ENCODE measurements around the gene CARS1. TPM values are rescaled to one million over a fixed set of nuclear protein-coding genes. Genes with fewer than 3 reads are reported as not detected.
A peak's percentile ranks its signal among the peaks of the same experiment; 100 is the strongest.

Gene CARS1
- total and polyA plus RNA-seq, 2 of the 4 experiments (the other 2 are of a cell fraction) = 72.7 to 78.3 TPM

- dilution Hi-C loops (cut with HindIII; ENCODE audit: low sequenced_read_pairs, unreplicated experiment) = no loop called here
- H4K5ac ChIP-seq (ENCODE audit: low read depth, low read length) = no peak overlapping the region
- H3K14ac ChIP-seq (replicated peaks; ENCODE audit: low read depth, low read length) = no peak overlapping the region
- H3K9me1 ChIP-seq (ENCODE audit: insufficient read depth, low read length) = peaks cover 38% of the 10 kb centered on the region
- no peak overlapping the region for H3K56ac ChIP-seq (ENCODE audit: extremely low read depth, insufficient read depth, low read length)
- in situ Hi-C loops (cut with MboI; ENCODE audit: low sequenced_read_pairs) = loop anchor here (5.0 kb wide), 1 partner anchor 48 kb away; no protein-coding TSS in a partner anchor
- ATAC-seq (ENCODE audit: low read depth) (peak; percentile 40), DNase-seq (peak; percentile 24)
- H3K4ac ChIP-seq (ENCODE audit: low read depth, low read length) = no peak overlapping the region
- H3K27me3 ChIP-seq (ENCODE audit: control insufficient read depth, insufficient read depth, low read length) = no peaks in the 10 kb centered on the region
- no peak overlapping the region for H4K8ac ChIP-seq (ENCODE audit: low read depth in 2 of 2, low read length in 2 of 2)
- H3K4me1 ChIP-seq (ENCODE audit: control insufficient read depth, insufficient read depth, low read length) = peaks cover 8% of the 10 kb centered on the region; the same call in 1 of the 2 replicates
- no peak overlapping the region for H2AFZ ChIP-seq (replicated peaks; ENCODE audit: low read length, poor library complexity)
- H3K23ac ChIP-seq (ENCODE audit: low read depth, low read length) = no peak overlapping the region
- BruUV-seq (replicated peaks) = no TSS peak
- CTCF ChIA-PET = interaction anchor here (0.9 kb wide), 1 partner anchor 48 kb away, joined by 3 read pairs; no protein-coding TSS in a partner anchor
- H3K9ac ChIP-seq (ENCODE audit: low read depth, low read length) = no peak overlapping the region
- H4K91ac ChIP-seq (ENCODE audit: insufficient read depth, low read depth, low read length) = no peak overlapping the region
- H3K27ac ChIP-seq (ENCODE audit: insufficient read depth, low read length) = no peak overlapping the region
- peaks cover 47% of the 10 kb centered on the region for H3K36me3 ChIP-seq (ENCODE audit: control insufficient read depth, insufficient read depth, low read length)
- POLR2A ChIA-PET (ENCODE audit: unreplicated experiment) = interaction anchor here (0.5 kb wide), 1 partner anchor 61 kb away, joined by 3 read pairs; no protein-coding TSS in a partner anchor
- H3K79me1 ChIP-seq (ENCODE audit: low read depth in 1 of 2, low read length in 2 of 2) = peaks cover 28 to 90% of the 10 kb centered on the region in 2 experiments
- H2BK15ac ChIP-seq (ENCODE audit: low read depth, low read length) = no peak overlapping the region
- no peak overlapping the region for H3K18ac ChIP-seq (ENCODE audit: low read depth, low read length)
- H2AK5ac ChIP-seq (ENCODE audit: low read depth, low read length) = no peak overlapping the region
- peaks cover 98% of the 10 kb centered on the region for H4K20me1 ChIP-seq (ENCODE audit: insufficient read depth, low read length)
- no peaks in the 10 kb centered on the region for H3K9me3 ChIP-seq (ENCODE audit: control insufficient read depth, insufficient read depth, low read length)
- H2BK120ac ChIP-seq (ENCODE audit: low read depth, low read length) = no peak overlapping the region
- WGBS, 2 experiments (ENCODE audit: extremely low coverage in 2 of 2, insufficient read length in 1 of 2) = 100% methylated on average over 2 of the region's 6 CpGs; no CpG with 5 or more reads in 1 of the 2 experiments
- no peak overlapping the region for H3K4me3 ChIP-seq (ENCODE audit: insufficient read depth, low read depth, low read length)
- TF ChIP-seq CTCF (conservative IDR thresholded peaks at IDR 0.05; ENCODE audit: low read depth, low read length) (no peak), USF2 (IDR thresholded peaks at IDR 0.05; ENCODE audit: low read depth, low read length) (no peak), RAD21 (IDR thresholded peaks at IDR 0.05; ENCODE audit: low read length) (no peak), MAFK (IDR thresholded peaks at IDR 0.05; ENCODE audit: low read depth, low read length) (no peak), POLR2A (IDR thresholded peaks at IDR 0.05; ENCODE audit: low read depth, low read length) (no peak), ELK1 (IDR thresholded peaks at IDR 0.05; ENCODE audit: borderline replicate concordance, low read depth, low read length) (no peak), CHD1 (IDR thresholded peaks at IDR 0.05; ENCODE audit: low read depth, low read length) (no peak), CEBPB (IDR thresholded peaks at IDR 0.05; ENCODE audit: low read depth, low read length) (no peak), MAZ (IDR thresholded peaks at IDR 0.05; ENCODE audit: borderline replicate concordance, low read depth, low read length) (no peak), RFX5 (IDR thresholded peaks at IDR 0.05; ENCODE audit: low read depth, low read length) (no peak), MXI1 (IDR thresholded peaks at IDR 0.05; ENCODE audit: borderline replicate concordance, low read depth, low read length) (no peak), RCOR1 (IDR thresholded peaks at IDR 0.05; ENCODE audit: insufficient replicate concordance, low read length) (no peak), SMC3 (IDR thresholded peaks at IDR 0.05; ENCODE audit: low read depth, low read length) (no peak), BHLHE40 (IDR thresholded peaks at IDR 0.05; ENCODE audit: low read depth, low read length) (no peak), NFE2L2 (IDR thresholded peaks at IDR 0.05; ENCODE audit: low read depth, low read length) (no peak), FOS (IDR thresholded peaks at IDR 0.05; ENCODE audit: low read depth, low read length) (no peak)
- no peak overlapping the region for H2AK9ac ChIP-seq (replicated peaks; ENCODE audit: low read depth, low read length, poor library complexity)
- H2BK5ac ChIP-seq (ENCODE audit: low read depth, low read length, poor library complexity, severe bottlenecking) = no peak overlapping the region
- no peak overlapping the region for H3K4me2 ChIP-seq (ENCODE audit: low read depth, low read length)
- intact Hi-C loops (cut with micrococcal nuclease) = no loop called here
- no peak overlapping the region for H2BK20ac ChIP-seq (ENCODE audit: low read depth, low read length)
Observed at GRCh38 chr11:3044004-3044403, 13.2 kb downstream of the CARS1 start.

All from IMR-90 (cell line).